HG02973 (cell line): Measurements from ENCODE around the gene ZSCAN18.

ENCODE experiments used
- ATAC-seq: cut with Tn5 transposase; IDR thresholded peaks from one replicate; pipeline ENCODE4 v1.9.1; 2021; ENCODE audit warnings: moderate library complexity; ENCODE audit not compliant: unreplicated experiment

ZSCAN18 gene

GRCh38 chr19:58045411-58046050 lies 52.5 kb downstream of the ZSCAN18 start:
- ATAC-seq: no peak

- no peak for ATAC-seq
Measured at GRCh38 chr19:58044886-58045285, 53.1 kb downstream of the ZSCAN18 start.

- ATAC-seq: no peak
Measured at GRCh38 chr19:58044391-58044790, 53.6 kb downstream of the ZSCAN18 start.

GRCh38 chr19:58042495-58043340 lies 55.3 kb downstream of the ZSCAN18 start:
- ATAC-seq: no peak

- ATAC-seq: no peak
Measured at GRCh38 chr19:58040751-58041525, 57.1 kb downstream of the ZSCAN18 start.

- no peak for ATAC-seq
Measured at GRCh38 chr19:58038688-58039204, 59.3 kb downstream of the ZSCAN18 start.

- no peak for ATAC-seq
Measured at GRCh38 chr19:58037927-58038687, 59.9 kb downstream of the ZSCAN18 start.

- no peak for ATAC-seq
Measured at GRCh38 chr19:58035863-58036262, 62.2 kb downstream of the ZSCAN18 start.

GRCh38 chr19:58034477-58034793 lies 63.6 kb downstream of the ZSCAN18 start:
- ATAC-seq: no peak
